Activated naive CD8-positive, alpha-beta T cell treated with anti-CD3 and anti-CD28 coated beads, Interleukin-2, amount 50 U/mL, for 16 hours (primary cell): ENCODE results near the gene LATS2.
A peak's percentile ranks its signal among the peaks of the same experiment; 100 is the strongest.
"Not testable (repeated sequence)": the region's sequence is repeated elsewhere in the genome, so short reads cannot be mapped to it uniquely, and the experiment has no call there.

Experiments
- DNase-seq: peaks from one replicate; pipeline ENCODE4 v3.0.0-alpha.2; 2020; ENCODE audit warnings: low read depth, low spot score

The LATS2 gene

GRCh38 chr13:20960663-20961309 is 100.6 kb downstream of the LATS2 start:
- no peak for DNase-seq

GRCh38 chr13:20957049-20957620 is 104.3 kb downstream of the LATS2 start:
- DNase-seq, result not testable (repeated sequence)

GRCh38 chr13:20955496-20955895 is 105.9 kb downstream of the LATS2 start:
- no peak for DNase-seq

GRCh38 chr13:20953245-20953931 is 108.0 kb downstream of the LATS2 start:
- no peak for DNase-seq

GRCh38 chr13:20952838-20953237 is 108.5 kb downstream of the LATS2 start:
- DNase-seq, result no peak

GRCh38 chr13:20948001-20948400 is 113.4 kb downstream of the LATS2 start:
- not testable (repeated sequence) for DNase-seq

GRCh38 chr13:20945952-20946383 is 115.4 kb downstream of the LATS2 start:
- no peak for DNase-seq

- DNase-seq, result no peak
Measured at GRCh38 chr13:20942938-20943559, 118.3 kb downstream of the LATS2 start.

GRCh38 chr13:20940511-20940910 is 120.9 kb downstream of the LATS2 start:
- DNase-seq, result not testable (repeated sequence)

- DNase-seq, result no peak
Measured at GRCh38 chr13:20940083-20940482, 121.3 kb downstream of the LATS2 start.

GRCh38 chr13:20939662-20940061 is 121.7 kb downstream of the LATS2 start:
- no peak for DNase-seq

GRCh38 chr13:20938302-20938701 is 123.1 kb downstream of the LATS2 start:
- DNase-seq, result no peak

GRCh38 chr13:20927596-20928257 is 133.7 kb downstream of the LATS2 start:
- no peak for DNase-seq

- DNase-seq, result not testable (repeated sequence)
Measured at GRCh38 chr13:20925395-20925790, 136.0 kb downstream of the LATS2 start.

- peak; percentile 46 for DNase-seq
Measured at GRCh38 chr13:20924758-20925394, 136.5 kb downstream of the LATS2 start.

- DNase-seq, result no peak
Measured at GRCh38 chr13:20923272-20923671, 138.1 kb downstream of the LATS2 start.
